HG02623 (cell line): Measurements from ENCODE around the gene KAZALD1.

ENCODE experiments used
- ATAC-seq: cut with Tn5 transposase; IDR thresholded peaks from one replicate; pipeline ENCODE4 v1.9.1; 2021; ENCODE audit warnings: moderate library complexity; ENCODE audit not compliant: unreplicated experiment

The KAZALD1 gene, protein sequence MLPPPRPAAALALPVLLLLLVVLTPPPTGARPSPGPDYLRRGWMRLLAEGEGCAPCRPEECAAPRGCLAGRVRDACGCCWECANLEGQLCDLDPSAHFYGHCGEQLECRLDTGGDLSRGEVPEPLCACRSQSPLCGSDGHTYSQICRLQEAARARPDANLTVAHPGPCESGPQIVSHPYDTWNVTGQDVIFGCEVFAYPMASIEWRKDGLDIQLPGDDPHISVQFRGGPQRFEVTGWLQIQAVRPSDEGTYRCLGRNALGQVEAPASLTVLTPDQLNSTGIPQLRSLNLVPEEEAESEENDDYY

DNA sequence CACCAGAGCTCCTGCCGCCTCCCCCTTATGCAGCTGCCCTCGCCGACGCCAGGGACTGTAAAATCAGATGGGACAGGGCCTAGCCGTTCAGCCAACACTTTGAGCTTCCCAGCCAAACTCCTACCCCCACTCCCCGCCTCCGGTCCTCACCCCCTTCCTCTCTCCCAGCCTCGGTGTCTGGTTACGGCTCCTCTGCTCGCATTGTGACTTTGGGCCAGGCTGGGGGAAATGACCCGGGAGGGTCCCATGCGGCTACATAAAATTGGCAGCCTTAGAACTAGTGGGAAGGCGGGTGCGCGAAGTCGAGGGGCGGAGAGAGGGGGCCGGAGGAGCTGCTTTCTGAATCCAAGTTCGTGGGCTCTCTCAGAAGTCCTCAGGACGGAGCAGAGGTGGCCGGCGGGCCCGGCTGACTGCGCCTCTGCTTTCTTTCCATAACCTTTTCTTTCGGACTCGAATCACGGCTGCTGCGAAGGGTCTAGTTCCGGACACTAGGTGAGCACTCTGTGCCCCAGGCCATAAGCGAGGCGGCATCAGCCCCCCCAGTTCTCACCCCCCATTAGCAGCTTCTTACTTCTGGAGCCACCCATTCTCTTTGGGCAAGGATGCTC, at the start of gene KAZALD1:
TSS of gene KAZALD1 (plus strand) at position 366 of the 608 bp plus-strand sequence. CDS start 604 bp downstream, outside the sequence.
- no peak for ATAC-seq

DNA sequence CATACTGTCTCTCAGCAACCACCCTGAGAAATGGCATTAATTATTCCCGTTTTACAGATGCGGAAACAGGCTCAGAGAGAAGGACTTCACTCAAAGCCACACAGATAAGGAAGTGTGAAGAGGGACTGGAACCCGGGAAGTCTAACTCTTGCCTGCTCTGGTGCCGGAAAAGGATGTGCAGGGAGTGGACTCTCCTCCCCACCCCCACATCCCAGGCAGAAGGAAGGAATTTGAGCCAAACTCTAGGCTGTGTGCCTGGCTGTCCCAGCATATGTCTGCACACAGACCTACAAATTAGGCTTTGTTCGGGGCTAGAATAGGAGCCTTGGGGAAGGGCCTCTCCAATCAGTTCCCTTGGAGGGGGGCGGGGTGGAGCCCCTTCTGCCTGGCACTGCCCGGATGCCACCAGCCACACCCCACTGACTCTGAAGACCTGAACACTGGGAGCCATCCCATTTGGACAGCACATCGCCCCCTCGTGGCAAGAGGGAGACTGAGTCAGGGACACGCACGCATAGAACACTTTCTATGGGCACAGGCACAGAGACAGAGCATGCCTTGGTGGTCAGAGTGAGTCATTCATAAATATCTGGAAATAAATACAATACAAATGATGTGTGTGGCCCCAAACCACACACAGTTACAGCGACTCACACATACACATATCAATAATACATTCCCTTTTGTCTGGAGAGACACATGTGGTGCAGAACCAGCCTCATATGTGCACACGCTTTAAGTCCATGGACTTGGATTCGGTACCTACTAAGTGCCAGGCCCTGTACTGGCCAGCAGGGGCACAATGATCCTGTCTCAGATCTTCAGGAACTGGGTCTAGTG, 49.0 kb upstream of the KAZALD1 start:
- ATAC-seq = peak; percentile 73

DNA sequence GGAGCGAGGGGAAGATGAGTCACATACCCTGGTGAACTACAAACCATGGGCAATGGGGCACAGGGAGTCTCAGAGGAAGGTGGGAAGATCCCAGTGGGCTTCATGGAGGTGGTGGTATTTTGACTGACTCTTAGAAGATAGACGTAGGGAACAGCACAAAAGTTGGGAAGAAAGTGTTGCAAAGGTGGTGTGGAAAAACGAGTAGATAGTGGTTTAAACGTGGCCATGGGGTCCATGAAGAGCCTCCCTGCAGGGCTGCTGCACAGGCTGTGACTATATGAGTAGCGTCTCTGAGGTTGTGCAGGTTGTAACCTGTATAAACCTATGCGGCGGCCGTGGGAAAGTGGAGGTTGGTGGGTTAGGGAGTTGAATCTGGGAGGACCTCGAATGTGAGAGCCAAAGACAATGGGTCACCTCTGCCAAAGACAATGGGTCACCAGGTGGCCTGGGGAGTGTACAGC, 48.4 kb upstream of the KAZALD1 start:
- no peak for ATAC-seq

DNA sequence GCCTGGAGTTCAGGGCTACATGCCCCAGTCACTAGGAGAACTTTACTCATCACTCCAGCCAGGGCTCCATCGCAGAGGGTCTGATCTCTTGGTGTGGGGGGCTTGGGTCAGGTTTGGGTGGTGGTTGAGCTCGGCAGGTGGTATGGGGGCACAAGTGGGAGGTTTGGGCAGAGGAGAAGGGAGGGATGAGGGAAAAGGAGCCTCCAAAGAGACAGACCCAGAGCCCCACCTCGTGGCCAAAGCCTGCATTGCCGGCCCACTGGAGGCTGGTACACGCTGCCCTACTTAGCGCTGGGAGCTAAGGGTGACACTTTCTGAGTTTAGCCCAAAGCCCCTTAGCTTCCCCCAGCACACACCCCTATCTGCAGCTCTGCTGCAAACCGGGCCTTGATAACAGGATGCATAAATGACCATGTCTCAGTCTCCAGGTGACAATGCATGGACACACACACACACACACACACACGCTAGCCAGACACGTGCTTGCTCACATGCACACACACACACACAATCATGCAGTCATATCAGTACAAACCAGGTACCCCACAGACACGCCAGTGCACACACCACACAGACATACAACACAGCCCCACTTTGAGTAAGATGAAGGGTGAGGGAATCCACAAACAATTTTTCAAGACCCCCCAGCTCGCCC, 47.4 kb upstream of the KAZALD1 start:
- no peak for ATAC-seq

DNA sequence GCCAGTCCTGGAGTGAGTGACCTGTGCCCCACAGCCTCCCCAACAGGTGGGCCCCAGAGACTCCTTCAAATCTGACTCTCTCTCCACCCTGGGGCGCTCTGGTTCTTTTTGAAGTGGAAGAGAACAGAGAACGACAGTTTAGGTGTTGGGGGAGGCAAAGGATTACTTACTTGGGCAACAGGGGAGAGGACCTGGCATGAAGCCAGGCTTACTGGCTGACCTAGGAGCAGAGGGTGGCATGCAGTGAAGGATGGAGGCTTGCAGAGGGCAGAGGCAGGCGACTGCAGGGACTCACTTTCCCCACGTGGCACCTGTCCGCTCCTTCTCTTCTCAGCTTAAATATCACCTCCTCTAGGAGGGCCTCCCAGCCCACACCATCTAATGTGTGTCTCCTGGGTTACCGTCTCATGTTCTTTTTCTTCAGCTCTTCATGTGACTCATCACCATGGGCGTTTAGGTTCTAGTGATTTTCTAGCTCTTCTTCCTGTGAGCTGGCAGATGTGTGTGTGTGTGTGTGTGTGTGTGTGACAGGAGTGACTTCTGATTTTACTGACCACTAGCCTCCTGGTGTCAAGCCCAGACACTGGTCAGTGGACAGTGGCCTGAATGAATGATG, 46.7 kb upstream of the KAZALD1 start:
- no peak for ATAC-seq

DNA sequence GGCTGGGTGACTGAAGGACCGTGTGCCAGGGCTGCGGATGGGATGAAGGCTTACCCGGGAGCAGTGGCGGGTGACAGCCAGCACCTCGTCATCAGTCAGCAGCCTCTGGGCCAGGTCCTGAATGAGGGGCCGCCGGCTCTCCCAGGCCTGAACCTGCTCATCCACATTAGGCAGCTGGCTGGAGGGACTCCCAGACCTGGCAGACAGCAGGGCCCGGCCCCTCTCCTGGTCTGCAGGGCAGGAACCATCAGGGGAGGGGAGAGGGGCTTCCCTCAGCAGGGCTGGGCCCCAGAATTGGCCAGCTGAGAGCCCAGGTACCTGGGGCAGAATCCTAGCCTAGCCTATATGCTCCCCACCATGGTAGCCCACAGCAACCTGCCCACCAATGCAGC, 46.2 kb upstream of the KAZALD1 start:
- ATAC-seq = no peak

DNA sequence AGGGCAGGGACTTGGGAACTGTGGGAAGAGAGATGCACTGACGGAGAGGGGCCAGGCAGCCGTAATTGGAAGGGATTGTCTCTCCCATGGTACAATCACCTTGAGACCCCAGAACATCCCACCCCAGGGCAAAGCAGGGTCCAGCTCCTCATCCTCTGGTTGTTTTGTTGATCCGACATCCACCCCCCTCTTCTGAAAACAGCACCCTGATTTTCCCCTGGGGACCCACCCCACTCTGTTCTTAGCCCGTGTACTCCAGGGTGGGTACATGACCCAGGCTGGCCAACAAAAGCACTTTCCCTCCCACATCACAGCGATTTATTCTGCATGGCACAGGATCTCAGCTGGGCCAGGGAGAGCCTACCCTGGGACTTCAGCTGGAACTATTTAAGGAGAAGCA, 45.0 kb upstream of the KAZALD1 start:
- ATAC-seq = no peak

DNA sequence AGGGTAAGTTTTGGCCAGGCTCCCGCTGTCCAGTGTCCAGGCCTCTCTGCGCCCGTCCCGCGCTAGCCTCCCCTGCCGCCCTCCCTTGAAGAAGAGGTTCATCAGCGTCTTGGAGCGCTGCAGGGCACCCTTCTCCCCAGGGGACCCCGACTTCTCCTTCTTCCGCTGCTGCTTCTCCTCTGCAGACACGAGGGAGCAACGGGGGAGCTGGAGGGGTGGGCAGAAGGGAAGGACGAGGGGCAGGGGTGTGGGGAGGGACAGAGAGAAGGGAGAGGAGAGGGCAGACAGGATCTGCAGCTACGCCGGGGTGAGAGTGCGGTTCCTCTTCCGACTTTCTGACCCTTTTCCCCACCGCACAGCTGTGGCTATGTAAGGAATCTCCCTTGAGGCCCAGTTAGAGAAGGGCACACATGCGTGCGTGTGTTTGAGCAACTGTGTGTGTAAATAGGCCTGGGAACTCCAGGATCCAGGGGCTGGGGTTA, 43.6 kb upstream of the KAZALD1 start:
- ATAC-seq = no peak

DNA sequence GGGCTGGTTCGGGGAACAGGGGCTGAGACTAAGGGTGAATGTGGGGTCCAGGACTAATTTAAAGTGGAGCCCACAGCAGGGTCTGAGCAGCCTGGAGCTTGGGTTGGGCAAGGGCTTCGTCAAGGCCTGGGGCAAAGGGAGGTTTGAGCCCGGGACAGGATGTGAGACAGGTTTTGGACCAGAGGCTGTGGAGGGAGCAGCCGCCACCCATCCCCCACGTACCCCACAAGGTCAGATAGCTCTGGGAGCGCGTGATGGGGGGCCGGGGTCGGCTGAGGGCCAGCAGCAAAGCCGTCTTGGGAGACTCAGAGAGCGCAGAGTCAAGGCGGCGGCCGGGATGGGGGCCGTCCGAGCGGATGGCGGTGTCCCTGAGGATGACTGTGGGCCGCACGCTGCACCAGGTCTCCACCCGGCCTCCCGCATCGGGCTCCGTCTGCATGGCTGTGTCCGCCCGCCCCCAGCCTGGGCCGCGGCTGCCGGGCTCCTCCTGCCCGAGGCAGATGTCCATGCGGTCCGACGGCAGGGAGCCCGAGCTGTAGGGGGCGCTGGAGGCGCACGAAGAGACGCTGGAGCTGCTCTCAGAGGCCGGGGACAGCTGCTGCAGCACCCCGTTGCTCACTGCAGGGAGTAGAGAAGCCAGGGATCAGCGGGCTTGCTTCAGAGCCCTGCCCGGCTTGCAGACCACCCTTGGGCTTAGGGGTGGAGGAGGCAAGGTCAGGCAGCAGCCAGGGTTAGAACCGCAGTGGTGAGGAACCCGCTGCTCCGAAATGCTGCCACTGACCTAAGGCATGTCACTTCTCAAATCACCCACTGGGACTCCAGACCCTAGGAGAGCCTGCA, 43.0 kb upstream of the KAZALD1 start:
- no peak for ATAC-seq

DNA sequence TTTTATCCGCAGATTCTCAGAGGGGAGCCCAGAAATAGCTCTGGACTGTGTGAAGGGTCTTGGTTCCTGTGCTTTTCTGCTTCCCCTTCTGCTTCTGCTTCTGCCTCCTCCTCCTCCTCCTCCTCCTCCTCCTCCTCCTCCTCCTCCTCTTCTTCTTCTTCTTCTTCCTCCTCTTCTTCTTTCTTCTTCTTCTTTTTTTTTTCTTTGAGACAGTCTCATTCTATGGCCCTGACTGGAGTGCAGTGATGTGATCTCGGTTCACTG, 42.4 kb upstream of the KAZALD1 start:
- ATAC-seq = no peak

DNA sequence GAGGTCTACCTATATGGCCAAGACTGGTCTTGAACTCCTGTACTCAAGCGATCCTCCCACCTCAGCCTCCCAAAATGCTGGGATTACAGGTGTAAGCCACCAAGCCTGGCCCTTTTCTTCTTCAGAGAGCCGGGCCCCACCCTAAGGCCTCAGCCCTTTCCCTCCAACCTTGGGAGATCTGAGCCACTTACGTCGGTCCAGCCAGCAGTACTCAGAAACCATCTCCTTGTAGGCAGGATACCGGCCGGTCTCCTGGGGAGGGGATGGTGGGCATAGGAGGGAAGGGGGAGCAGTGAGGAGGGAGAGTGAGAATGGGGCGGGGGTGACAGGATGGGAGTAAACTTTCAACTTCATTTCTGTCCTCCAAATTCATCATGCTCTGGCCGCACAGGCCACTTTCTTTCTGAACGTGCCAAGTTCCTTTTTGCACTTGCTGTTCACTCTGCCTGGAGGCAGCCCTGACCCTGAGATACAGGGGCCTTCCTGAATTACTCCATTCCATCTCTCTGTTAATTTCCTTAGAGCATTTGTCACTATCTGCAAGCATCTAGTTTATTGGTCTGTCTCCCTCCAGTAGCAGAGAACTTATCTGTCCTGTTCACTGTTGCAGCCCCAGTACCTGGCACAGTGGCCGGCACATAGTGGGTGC, 41.2 kb upstream of the KAZALD1 start:
- ATAC-seq = no peak

DNA sequence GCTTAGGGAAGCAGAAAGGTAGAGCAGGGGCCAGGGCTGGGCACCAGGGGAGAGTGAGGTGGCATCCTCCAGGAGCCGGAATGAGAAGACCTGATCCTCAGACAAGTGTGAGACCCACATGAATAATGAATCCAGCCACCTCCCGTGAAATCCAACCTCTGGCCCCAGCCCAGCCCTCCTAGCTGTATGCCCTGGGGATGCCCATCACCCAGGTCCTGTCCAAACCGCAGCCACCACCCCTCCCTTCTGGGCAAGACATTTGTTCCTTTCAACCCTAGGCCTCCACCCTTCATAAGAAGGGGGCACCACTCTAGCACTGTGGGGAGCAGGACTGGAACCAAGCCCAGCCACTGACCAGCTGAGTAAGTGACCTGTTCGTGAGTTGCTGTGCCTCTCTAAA, 40.5 kb upstream of the KAZALD1 start:
- ATAC-seq = no peak

DNA sequence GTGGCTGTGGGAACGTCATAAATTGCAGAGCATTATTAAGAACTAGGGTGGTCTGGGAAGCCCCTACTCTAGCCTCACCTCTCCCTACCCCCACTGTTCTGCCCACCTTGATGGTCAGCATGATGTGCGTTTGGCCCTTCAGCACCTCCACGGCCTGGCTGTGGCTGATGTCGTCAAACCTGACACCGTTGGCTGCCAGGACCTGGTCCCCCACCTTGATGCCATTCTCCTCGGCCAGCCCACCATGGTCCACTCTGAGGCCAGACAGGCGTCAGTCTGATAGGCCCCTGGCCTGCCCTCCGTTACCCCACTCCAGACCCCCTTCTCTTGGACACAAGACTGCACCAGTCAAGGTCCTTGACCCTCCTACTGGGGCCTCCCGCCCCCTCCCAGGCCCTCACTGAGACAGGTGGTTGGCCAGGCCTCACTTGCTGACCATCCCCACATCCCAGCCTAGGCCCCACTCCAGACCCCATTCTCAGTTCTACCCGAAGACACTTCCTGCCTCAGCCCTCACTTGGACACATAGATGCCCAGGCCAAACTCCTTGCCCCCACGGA, 40.0 kb upstream of the KAZALD1 start:
- ATAC-seq = no peak

DNA sequence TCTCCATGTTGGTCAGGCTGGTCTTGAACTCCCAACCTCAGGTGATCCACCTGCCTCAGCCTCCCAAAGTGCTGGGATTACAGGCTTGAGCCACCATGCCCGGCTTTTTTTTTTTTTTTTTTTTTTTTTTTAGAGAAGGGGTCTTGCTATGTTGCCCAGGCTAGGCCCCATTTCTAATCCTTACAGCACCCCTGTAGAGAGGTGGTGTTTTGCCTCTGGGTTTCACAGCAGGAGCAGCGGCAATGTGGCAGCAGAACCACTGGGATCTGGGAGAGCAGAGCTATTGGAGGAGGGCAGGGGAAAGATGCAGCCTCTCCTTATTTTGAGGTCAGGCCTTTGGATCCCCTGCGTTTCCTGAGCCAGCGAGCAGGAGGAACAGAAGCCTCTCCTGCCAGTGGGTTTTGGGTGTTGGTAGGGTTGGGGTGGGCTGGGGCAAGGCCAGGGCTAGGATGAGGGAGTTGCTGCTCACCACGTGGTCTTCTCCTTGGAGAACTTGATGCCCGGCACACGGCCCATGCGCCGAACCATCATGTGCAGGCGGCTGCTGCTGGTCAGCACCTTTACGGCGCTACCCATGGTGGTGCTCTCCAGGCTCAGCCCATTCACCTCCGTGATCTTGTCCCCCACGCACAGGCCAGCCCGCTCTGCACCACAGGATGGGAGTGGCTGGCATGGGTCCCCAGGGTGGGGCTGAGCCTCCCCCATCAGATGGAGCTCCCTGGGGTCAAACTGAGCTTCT, 38.7 kb upstream of the KAZALD1 start:
- ATAC-seq = no peak

DNA sequence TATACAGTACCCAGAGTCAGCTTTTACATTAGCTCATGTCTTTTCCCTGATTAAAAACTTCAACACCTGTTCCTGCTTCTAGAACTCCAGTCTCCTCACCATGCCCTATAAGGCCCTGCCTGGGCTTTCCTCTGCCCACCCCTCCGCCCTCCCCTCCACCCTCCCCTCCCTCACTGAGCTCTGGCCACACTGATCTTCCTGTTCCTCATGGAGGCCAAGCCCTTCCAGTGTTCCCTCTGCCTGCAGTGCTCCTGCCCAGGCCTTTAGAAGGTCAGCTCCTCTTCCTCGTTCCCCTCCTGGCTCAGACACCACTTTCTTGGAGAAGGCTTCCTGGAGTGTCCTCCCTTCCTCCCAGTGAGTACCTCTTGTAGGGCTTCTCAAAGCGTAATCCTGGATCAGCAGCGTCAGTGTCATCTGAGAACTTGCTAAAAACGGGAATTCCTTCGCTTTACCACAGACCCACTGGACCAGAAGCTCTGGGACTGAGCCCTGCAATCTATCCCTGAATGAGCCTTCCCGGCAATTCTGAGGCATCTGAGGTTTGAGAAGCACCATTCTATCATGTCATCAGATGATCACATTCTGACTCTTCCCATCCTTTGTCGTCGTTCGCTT, 34.6 kb upstream of the KAZALD1 start:
- ATAC-seq = no peak

DNA sequence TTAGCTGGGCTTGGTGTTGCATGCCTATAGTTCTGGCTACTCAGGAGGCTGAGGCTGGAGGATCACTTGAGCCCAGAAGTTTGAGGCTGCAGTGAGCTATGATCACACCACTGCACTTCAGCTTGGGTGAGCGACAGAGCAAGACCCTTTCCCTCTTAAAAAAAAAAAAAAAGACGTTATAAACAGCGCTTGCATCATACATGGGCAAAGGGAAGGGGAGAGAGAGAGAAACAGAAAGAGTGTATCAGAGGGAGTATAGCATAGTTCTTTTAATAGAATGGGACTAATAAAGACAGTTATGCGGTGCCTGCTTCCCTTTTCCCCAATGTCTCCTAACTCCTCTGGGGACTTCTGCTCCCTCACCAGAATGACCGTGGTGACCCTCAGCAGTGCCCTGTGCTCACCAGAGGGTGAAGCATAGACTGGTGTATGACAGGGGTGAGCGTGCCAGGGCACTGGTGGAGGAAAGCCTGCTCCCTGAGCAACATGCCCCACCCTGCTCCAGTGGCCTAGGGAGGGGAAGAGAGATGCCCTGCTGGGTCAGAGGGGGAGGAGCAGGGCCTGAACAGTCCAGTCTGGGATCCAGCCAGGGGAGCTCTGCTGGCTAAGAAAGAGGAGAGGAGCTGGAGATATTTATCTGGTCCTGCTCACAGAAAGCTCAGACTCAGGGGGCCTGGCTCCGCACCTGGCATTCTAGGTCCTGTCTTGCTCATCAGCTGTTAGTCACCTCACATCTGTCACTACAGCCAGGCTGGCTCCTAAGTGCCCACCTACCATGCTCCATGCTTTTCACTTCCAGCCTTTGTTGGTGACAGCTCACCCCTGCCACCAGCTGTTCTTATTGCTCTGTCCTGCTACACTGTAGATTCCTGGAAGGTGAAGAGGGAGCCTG, 33.1 kb upstream of the KAZALD1 start:
- no peak for ATAC-seq
